ENCODE measurements around the gene CYLD. TPM values are rescaled to one million over a fixed set of nuclear protein-coding genes. Genes with fewer than 3 reads are reported as not detected.

Gene CYLD
- total RNA-seq, 4 donors from 2014 or later: 24.3 to 56.1 (median 30.0) TPM

- no peak overlapping the region for H3K4me3 ChIP-seq
- DNase-seq: no peak
- H3K27ac ChIP-seq: no peak overlapping the region
- peaks cover 0 to 29% (median 0%) of the 10 kb centered on the region in 3 donors for H3K36me3 ChIP-seq
- H3K4me1 ChIP-seq: no peaks in the 10 kb centered on the region
- no peaks in the 10 kb centered on the region for H3K27me3 ChIP-seq
- TF ChIP-seq CTCF (IDR thresholded peaks at IDR 0.05) (no peak), POLR2A (IDR thresholded peaks at IDR 0.05) (no peak)
- H3K9me3 ChIP-seq: no peaks in the 10 kb centered on the region
These were observed 60.1 kb downstream of the CYLD start for GRCh38 chr16:50802000-50802399.

GRCh38 chr16:50802961-50803360, 61.1 kb downstream of the CYLD start:
- Histone ChIP-seq H3K36me3 (peaks cover 0 to 20% (median 0%) of the 10 kb centered on the region in 3 donors), H3K4me3 (no peak overlapping the region), H3K4me1 (no peaks in the 10 kb centered on the region), H3K27me3 (no peaks in the 10 kb centered on the region), H3K9me3 (no peaks in the 10 kb centered on the region), H3K27ac (no peak overlapping the region)
- TF ChIP-seq CTCF (IDR thresholded peaks at IDR 0.05) (no peak), POLR2A (IDR thresholded peaks at IDR 0.05) (no peak)
- no peak for DNase-seq

DNA sequence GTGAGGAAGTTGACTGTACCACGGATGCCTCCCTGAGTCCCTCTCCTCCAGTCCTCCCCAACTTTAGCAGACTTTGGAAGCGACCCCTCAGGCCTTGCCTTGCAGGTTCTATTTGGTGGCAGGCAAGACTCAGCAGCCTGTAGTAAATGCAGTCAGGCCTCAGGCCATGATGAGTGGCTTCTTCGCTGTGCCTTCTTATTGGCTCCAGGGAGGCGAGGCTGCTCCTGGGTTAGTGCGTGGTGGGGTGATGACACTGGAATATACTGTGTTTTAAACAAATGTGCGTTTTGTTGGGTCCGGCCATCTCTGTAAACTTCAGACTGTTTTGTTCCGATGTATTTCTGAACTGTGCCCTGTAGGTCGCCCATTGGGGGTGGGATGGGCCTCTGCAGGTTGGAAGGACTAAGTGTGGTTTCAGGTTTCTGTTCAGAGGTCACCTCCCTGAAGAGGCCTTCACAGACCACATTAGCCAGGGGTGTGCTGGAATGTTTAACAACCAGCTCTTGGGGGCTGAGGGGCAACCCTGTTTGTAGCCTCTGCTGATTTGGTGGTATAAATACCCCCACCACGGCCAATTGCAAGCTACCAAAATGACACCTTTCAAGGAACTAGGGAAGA, 62.5 kb downstream of the CYLD start:
- DNase-seq: no peak
- Histone ChIP-seq H3K27me3 (no peaks in the 10 kb centered on the region), H3K36me3 (peaks cover 0 to 7% (median 0%) of the 10 kb centered on the region in 3 donors), H3K4me1 (no peaks in the 10 kb centered on the region), H3K4me3 (no peak overlapping the region), H3K9me3 (no peaks in the 10 kb centered on the region), H3K27ac (no peak overlapping the region)
- TF ChIP-seq POLR2A (IDR thresholded peaks at IDR 0.05) (no peak), CTCF (IDR thresholded peaks at IDR 0.05) (no peak)

- peak overlapping the region; percentile 13 to 42 (median 33) for H3K4me3 ChIP-seq
- DNase-seq: peak; percentile 82 to 94 (median 83)
These were observed 64.5 kb downstream of the CYLD start for GRCh38 chr16:50806099-50807062.

More at GRCh38 chr16:50806099-50807062, 64.5 kb downstream of the CYLD start:
- Histone ChIP-seq H3K4me1 (no peaks in the 10 kb centered on the region), H3K9me3 (no peaks in the 10 kb centered on the region), H3K27ac (peak overlapping the region in 3 of 4 donors; percentile 58 to 65 (median 61)), H3K36me3 (no peaks in the 10 kb centered on the region), H3K27me3 (no peaks in the 10 kb centered on the region)
- peak; percentile 69 to 94 (median 80) for TF ChIP-seq CTCF (IDR thresholded peaks at IDR 0.05)
- TF ChIP-seq POLR2A (IDR thresholded peaks at IDR 0.05): no peak
